ENCODE results near the gene LRRC4B.
"Not testable (repeated sequence)": the region's sequence is repeated elsewhere in the genome, so short reads cannot be mapped to it uniquely, and the experiment has no call there.

LRRC4B gene

DNA sequence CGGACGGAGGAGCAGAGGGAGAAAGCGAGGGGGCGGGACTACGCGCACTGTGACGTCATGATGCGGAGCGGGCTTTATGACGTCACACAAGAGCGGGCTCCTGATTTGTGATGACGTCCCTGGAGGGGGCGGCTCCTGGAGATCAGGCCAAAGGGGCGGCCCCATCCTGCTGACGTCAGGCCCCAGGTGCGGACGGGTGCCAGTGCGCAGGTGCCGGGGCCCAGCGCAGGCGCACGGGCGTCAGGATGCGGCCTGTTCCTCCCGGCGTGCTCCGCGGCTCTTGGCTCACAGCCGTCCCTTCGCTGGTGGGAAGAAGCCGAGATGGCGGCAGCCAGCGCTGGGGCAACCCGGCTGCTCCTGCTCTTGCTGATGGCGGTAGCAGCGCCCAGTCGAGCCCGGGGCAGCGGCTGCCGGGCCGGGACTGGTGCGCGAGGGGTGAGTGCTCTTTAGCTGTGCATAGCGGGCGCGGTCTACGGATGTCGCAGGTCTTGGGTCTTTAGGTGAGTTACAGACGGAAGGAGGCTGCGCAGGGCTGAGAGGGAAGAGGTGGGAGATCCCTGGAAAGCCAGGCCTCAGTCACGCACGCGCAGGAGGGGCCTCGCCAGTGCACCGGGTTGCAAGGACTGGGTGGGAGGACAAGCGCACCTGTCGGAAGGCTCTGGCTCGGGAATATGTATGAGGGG, 91.9 kb downstream of the LRRC4B start, which contains the start of the genes EMC10 and GARIN5A:
TSS of gene EMC10 (plus strand) at position 284 of the 683 bp plus-strand sequence. CDS start at position 322, 38 bp downstream.
TSS of gene GARIN5A (minus strand) at position 625 of the 683 bp plus-strand sequence. CDS start at position 165, 460 bp downstream.
- Histone ChIP-seq H3K9me3 (ENCODE audit: control insufficient read depth, insufficient read depth, low read length) (peaks cover 1% of the 10 kb centered on the region; the same call in 1 of the 2 replicates), H3K36me3 (ENCODE audit: control insufficient read depth, insufficient read depth, low read length) (peaks cover 2% of the 10 kb centered on the region; the same call in 1 of the 2 replicates), H3K27me3 (ENCODE audit: control insufficient read depth, insufficient read depth, low read length) (no peaks in the 10 kb centered on the region), H3K4me3 (ENCODE audit: low read length) (peak within 1 kb of the TSS; percentile 78), H3K4me1 (ENCODE audit: control insufficient read depth, insufficient read depth, low read length) (no peaks in the 10 kb centered on the region; the same call in 1 of the 2 replicates), H3K27ac (ENCODE audit: low read length) (no peak within 1 kb of the TSS)
- no peak for DNase-seq (ENCODE audit: low read depth, low spot score)
- no CpG with 5 or more reads among the region's 58 CpGs for WGBS (ENCODE audit: insufficient coverage, insufficient read length)

DNA sequence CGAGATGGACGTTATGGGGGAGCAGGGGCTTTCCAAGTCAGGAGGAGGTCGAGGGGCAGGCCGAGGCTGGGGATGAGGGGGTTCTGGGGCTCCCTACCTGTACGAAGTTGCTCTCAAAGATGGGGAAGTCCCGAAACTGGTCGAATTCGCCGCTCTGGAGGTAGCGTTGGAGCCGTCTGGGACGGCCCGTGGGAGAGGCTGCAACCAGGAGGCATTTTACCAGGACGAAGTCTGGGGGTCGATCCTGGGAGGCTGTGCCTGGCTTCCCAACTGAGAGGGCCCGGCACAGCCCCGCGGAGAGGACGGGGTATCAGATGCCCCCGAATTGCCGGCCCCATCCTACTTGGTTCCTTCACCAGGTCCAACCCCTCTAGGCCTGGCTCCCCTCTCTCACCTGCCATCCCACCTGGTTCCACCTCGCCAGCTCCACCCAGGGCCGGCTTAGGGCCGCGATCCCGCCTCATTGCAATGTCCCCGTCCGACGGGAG, 92.5 kb downstream of the LRRC4B start:
- Histone ChIP-seq H3K4me3 (ENCODE audit: low read length) (peak overlapping the region; percentile 16; the same call in 1 of the 2 replicates), H3K27me3 (ENCODE audit: control insufficient read depth, insufficient read depth, low read length) (no peaks in the 10 kb centered on the region), H3K27ac (ENCODE audit: low read length) (no peak overlapping the region), H3K9me3 (ENCODE audit: control insufficient read depth, insufficient read depth, low read length) (peaks cover 1% of the 10 kb centered on the region; the same call in 1 of the 2 replicates), H3K4me1 (ENCODE audit: control insufficient read depth, insufficient read depth, low read length) (no peaks in the 10 kb centered on the region; the same call in 1 of the 2 replicates), H3K36me3 (ENCODE audit: control insufficient read depth, insufficient read depth, low read length) (peaks cover 2% of the 10 kb centered on the region; the same call in 1 of the 2 replicates)
- no peak for DNase-seq (ENCODE audit: low read depth, low spot score)
- WGBS (ENCODE audit: insufficient coverage, insufficient read length), result no CpG with 5 or more reads among the region's 29 CpGs

DNA sequence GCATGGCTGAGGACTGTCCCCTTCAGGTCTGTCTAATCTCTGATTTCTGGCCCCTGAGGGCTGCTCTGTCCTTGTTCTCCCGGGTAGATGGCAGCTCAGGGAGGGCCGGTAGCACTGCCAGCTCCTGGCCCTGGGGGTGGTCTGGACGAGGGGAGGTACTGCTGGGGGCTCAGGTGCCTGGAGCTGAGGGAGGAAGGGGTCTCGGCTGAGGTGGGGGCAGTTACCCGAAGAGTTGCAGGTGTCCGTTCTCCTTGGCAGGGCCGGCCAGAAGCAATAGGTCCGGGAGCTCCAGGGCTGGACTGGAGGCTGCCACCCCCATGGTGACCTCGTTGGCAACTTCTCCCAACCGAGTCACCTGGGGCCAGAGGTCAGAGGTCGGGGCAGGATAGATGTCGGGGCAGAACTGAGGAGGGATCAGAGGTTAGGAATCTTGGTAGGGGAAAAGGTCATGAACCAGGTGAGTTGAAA, 93.1 kb downstream of the LRRC4B start:
- Histone ChIP-seq H3K27me3 (ENCODE audit: control insufficient read depth, insufficient read depth, low read length) (no peaks in the 10 kb centered on the region), H3K36me3 (ENCODE audit: control insufficient read depth, insufficient read depth, low read length) (peaks cover 2% of the 10 kb centered on the region; the same call in 1 of the 2 replicates), H3K4me1 (ENCODE audit: control insufficient read depth, insufficient read depth, low read length) (no peaks in the 10 kb centered on the region; the same call in 1 of the 2 replicates), H3K9me3 (ENCODE audit: control insufficient read depth, insufficient read depth, low read length) (peaks cover 1% of the 10 kb centered on the region; the same call in 1 of the 2 replicates), H3K27ac (ENCODE audit: low read length) (no peak overlapping the region), H3K4me3 (ENCODE audit: low read length) (no peak overlapping the region)
- DNase-seq (ENCODE audit: low read depth, low spot score), result no peak
- WGBS (ENCODE audit: insufficient coverage, insufficient read length), result no CpG with 5 or more reads among the region's 12 CpGs

DNA sequence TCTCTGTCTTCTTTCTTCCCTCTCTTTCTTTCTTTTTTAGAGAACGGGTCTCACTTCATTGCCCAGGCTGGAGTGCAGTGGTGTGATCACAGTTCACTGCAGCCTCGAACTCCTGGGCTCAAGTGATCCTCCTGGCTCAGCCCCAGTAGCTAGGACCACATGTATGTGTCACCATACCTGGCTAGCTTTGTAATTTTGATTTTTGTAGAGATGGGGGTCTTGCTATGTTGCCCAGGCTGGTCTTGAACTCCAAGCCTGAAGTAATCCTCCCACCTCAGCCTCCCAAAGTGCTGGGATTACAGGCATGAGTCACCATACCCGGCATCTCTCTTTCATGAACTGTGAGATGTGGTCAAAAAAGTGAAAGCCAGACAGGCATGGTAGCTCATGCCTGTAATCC, 94.9 kb downstream of the LRRC4B start:
- H3K36me3 ChIP-seq (ENCODE audit: control insufficient read depth, insufficient read depth, low read length); H3K4me1 ChIP-seq (ENCODE audit: control insufficient read depth, insufficient read depth, low read length); H3K9me3 ChIP-seq (ENCODE audit: control insufficient read depth, insufficient read depth, low read length); H3K4me3 ChIP-seq (ENCODE audit: low read length); H3K27ac ChIP-seq (ENCODE audit: low read length); DNase-seq (ENCODE audit: low read depth, low spot score); H3K27me3 ChIP-seq (ENCODE audit: control insufficient read depth, insufficient read depth, low read length): not testable (repeated sequence)
- no CpG with 5 or more reads among the region's 3 CpGs for WGBS (ENCODE audit: insufficient coverage, insufficient read length)

DNA sequence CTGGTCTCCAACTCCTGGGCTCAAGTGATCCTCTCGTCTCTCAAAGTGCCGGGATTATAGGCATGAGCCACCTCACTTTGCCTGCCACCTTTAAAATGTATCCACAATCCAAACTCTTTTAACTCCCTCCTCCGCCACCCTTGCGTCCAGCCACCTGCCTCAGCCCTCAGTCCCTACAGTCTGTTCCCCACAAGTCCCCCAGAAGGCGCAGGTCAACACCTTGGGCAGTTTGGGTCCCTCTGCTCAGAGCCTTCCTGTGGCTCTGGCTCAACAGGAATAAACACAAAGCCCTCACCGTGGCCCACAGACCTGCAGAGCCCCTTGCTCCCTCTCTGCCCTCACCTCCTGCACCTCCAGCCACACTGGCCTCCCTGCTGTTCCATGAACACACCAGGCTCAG, 99.4 kb downstream of the LRRC4B start:
- peaks cover 4% of the 10 kb centered on the region for H3K9me3 ChIP-seq (ENCODE audit: control insufficient read depth, insufficient read depth, low read length)
- WGBS (ENCODE audit: insufficient coverage, insufficient read length), result no CpG with 5 or more reads among the region's 6 CpGs
- no peaks in the 10 kb centered on the region for H3K27me3 ChIP-seq (ENCODE audit: control insufficient read depth, insufficient read depth, low read length)
- DNase-seq (ENCODE audit: low read depth, low spot score), result no peak
- no peaks in the 10 kb centered on the region for H3K36me3 ChIP-seq (ENCODE audit: control insufficient read depth, insufficient read depth, low read length)
- no peak overlapping the region for H3K4me3 ChIP-seq (ENCODE audit: low read length)
- H3K4me1 ChIP-seq (ENCODE audit: control insufficient read depth, insufficient read depth, low read length), result no peaks in the 10 kb centered on the region; the same call in 1 of the 2 replicates
- no peak overlapping the region for H3K27ac ChIP-seq (ENCODE audit: low read length)

DNA sequence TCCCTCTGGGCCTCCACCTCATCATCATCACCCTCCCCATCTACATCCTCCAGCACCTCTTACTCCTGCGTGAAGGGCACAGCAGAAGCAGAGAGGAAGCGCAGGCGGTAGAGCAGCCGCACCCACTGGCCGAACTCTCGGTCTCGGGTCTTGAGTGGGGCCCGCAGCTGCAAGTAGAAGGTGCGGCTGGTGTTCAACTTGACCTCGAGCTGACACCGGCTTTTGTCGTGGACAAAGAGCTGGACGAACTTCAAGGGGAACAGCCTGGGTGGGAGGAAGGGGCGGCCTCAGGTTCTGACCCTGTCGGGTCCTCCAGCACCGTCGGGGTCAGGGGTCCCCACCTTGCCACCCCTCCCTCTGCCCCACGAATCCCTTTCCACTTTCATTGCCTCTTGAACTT, 100.7 kb downstream of the LRRC4B start:
- DNase-seq (ENCODE audit: low read depth, low spot score), result no peak

More for the DNA sequence above, 100.7 kb downstream of the LRRC4B start:
- Histone ChIP-seq H3K27me3 (ENCODE audit: control insufficient read depth, insufficient read depth, low read length) (no peaks in the 10 kb centered on the region), H3K4me3 (ENCODE audit: low read length) (no peak overlapping the region), H3K27ac (ENCODE audit: low read length) (no peak overlapping the region), H3K4me1 (ENCODE audit: control insufficient read depth, insufficient read depth, low read length) (no peaks in the 10 kb centered on the region; the same call in 1 of the 2 replicates), H3K36me3 (ENCODE audit: control insufficient read depth, insufficient read depth, low read length) (no peaks in the 10 kb centered on the region), H3K9me3 (ENCODE audit: control insufficient read depth, insufficient read depth, low read length) (peaks cover 4% of the 10 kb centered on the region; the same call in 1 of the 2 replicates)
- WGBS (ENCODE audit: insufficient coverage, insufficient read length), result no CpG with 5 or more reads among the region's 18 CpGs
